ENCODE results near the gene RELL2. TPM values are rescaled to one million over a fixed set of nuclear protein-coding genes. Genes with fewer than 3 reads are reported as not detected.

RELL2 gene
- total RNA-seq, 2 donors from 2014 or later: 0.41 to 1.3 TPM

DNA sequence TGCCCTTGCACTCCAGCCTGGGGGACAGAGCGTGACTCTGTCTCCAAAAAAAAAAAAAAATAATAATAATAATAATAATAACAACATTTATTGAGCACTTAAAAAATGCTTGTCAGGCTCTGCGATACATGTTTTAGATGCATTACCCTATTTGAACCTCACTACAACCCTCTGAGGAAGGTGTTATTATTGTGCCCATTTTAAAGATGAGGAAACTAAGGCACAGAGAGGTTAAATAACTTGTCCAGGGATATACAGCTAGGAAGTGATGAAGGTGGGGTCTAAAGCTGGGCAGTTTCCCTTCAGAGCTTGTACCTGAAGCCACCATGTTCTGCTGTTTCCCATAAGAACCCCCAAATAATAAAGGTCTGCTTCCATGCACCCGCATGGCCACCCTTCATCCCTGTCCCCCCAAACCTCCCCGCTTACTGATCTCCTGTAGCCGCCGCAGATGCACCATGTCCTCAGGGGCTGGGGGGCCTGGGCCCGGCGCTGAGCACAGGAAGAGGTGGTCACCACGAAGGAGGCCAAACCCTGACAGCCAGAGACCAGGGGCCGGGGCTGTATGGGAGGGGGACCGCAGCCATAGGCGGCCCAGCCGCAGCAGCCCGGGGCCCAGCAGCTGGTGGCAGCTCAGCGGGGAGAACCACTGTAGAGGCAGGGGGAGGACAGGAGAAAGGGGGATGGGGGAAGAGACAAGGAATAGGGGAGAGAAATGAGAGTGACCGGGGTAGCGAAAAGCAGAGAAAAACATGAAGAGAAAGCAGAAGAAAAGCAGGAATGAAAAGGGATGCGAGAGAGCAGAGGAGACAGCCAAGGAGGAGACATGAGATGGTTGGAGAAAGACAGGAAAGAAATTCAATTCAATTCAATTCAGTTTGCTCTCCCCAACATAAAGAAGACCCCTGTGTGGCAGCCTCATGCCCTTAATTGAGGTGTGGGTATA, 29.5 kb downstream of the RELL2 start:
- no peak overlapping the region for H3K27ac ChIP-seq
- H3K4me1 ChIP-seq: peaks cover 0 to 5% of the 10 kb centered on the region in 2 donors
- DNase-seq (ENCODE audit: low spot score): no peak
- no peaks in the 10 kb centered on the region for H3K27me3 ChIP-seq
- no peak overlapping the region for H3K4me3 ChIP-seq
- TF ChIP-seq, protein P1, sequence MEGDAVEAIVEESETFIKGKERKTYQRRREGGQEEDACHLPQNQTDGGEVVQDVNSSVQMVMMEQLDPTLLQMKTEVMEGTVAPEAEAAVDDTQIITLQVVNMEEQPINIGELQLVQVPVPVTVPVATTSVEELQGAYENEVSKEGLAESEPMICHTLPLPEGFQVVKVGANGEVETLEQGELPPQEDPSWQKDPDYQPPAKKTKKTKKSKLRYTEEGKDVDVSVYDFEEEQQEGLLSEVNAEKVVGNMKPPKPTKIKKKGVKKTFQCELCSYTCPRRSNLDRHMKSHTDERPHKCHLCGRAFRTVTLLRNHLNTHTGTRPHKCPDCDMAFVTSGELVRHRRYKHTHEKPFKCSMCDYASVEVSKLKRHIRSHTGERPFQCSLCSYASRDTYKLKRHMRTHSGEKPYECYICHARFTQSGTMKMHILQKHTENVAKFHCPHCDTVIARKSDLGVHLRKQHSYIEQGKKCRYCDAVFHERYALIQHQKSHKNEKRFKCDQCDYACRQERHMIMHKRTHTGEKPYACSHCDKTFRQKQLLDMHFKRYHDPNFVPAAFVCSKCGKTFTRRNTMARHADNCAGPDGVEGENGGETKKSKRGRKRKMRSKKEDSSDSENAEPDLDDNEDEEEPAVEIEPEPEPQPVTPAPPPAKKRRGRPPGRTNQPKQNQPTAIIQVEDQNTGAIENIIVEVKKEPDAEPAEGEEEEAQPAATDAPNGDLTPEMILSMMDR (IDR thresholded peaks at IDR 0.05): no peak
- peaks cover 5% of the 10 kb centered on the region for H3K36me3 ChIP-seq
- H3K9me3 ChIP-seq: no peaks in the 10 kb centered on the region

DNA sequence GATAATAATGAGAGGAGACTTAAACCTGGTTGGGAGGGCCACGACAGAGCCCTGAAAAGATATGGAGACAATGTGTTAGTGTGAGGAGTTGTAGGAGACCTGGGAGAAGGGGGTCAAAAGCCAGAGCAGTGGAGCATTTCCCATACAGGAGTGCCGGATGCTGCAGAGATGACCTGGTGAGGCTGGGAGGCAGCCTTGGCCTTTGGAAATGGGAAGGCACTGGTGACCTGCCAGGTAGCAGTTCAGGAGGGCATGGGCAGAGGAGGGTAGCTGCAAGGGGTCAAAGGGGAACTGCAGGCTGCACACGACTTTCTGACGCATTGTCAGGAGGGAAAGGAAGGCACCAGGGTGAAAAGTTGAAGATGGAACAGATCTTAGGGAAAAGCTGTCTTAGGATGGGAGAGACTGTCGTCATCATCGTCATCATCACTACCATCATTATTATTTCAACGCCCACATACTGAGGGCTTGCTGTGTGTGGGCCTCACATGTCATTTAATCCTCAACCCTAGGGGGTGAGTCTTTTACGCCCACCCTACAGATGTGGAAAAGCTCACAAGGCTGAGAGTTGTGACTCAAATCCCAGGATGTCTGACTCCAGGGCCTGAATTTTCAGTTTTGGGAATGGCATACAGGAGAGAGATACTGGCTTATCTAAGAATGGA, 31.9 kb downstream of the RELL2 start:
- no peak overlapping the region for H3K4me3 ChIP-seq
- DNase-seq (ENCODE audit: low spot score): no peak
- peaks cover 0 to 5% of the 10 kb centered on the region in 2 donors for H3K4me1 ChIP-seq
- H3K27me3 ChIP-seq: no peaks in the 10 kb centered on the region
- TF ChIP-seq, protein P1 (IDR thresholded peaks at IDR 0.05): no peak
- H3K27ac ChIP-seq: no peak overlapping the region
- peaks cover 5% of the 10 kb centered on the region for H3K36me3 ChIP-seq
- H3K9me3 ChIP-seq: no peaks in the 10 kb centered on the region

DNA sequence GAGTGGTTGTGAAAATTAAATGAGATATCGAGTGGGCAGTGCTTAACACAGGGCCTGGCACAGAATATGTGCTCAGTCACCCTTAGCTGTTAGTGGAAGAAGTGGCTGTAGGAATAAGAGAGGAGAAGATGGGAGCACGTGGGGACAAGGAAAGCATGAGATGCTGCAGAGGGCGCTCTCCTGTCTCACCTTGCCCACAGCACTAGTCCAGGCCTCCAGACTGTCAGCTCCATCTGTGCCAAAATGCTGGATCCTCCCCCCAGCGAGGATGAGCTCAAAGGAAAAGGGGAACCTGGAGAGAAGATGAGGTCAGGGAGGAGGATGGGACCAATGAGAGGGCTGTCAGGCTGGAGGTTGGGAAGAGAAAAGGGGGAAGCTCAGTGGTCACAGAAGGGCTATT, 32.7 kb downstream of the RELL2 start:
- no peak overlapping the region for H3K27ac ChIP-seq
- no peak for DNase-seq (ENCODE audit: low spot score)
- H3K9me3 ChIP-seq: no peaks in the 10 kb centered on the region
- peaks cover 5% of the 10 kb centered on the region for H3K36me3 ChIP-seq
- peaks cover 0 to 5% of the 10 kb centered on the region in 2 donors for H3K4me1 ChIP-seq
- TF ChIP-seq, protein P1 (IDR thresholded peaks at IDR 0.05): no peak
- H3K4me3 ChIP-seq: no peak overlapping the region
- no peaks in the 10 kb centered on the region for H3K27me3 ChIP-seq

DNA sequence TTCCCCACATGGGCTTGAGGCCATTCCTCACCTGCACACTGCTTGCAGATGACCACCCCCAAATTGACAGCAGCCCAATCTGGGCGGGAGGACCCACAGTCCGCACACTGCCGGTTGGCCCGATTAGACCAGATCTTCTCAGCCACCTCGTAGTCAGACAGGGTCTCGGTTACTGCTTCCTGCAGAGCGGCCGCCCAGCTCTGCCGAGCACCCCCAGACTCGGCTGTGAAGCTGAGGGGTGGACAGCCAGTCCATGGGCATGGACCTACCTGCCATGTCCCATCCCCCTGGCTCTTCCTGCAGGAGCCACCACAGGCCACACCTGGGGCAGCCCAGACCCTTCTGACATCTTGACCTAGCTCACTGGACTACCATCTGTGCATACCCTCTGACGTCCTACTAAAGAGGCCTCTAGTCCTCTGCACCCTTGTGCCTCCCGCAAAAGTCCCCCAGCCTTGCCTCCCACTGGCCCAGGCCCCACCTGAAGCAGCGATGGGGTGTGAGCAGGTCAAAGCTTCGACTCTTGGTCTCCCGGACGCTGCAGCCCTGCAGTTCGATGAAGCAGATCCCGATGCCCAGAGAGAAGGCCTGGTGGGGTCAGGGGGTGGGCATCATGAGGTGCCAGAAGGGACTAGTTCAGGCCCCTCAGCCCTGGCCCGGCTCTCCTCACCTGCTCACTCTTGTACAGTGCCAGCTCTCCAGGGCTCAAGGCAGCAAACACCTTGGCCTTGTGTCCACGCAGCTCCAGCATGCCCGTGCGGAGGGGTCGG, 35.5 kb downstream of the RELL2 start:
- no peaks in the 10 kb centered on the region for H3K4me1 ChIP-seq
- no peaks in the 10 kb centered on the region for H3K27me3 ChIP-seq
- H3K4me3 ChIP-seq: no peak overlapping the region
- no peak for DNase-seq (ENCODE audit: low spot score)
- H3K36me3 ChIP-seq: peaks cover 5% of the 10 kb centered on the region
- no peaks in the 10 kb centered on the region for H3K9me3 ChIP-seq
- TF ChIP-seq, protein P1 (IDR thresholded peaks at IDR 0.05): no peak
- no peak overlapping the region for H3K27ac ChIP-seq

DNA sequence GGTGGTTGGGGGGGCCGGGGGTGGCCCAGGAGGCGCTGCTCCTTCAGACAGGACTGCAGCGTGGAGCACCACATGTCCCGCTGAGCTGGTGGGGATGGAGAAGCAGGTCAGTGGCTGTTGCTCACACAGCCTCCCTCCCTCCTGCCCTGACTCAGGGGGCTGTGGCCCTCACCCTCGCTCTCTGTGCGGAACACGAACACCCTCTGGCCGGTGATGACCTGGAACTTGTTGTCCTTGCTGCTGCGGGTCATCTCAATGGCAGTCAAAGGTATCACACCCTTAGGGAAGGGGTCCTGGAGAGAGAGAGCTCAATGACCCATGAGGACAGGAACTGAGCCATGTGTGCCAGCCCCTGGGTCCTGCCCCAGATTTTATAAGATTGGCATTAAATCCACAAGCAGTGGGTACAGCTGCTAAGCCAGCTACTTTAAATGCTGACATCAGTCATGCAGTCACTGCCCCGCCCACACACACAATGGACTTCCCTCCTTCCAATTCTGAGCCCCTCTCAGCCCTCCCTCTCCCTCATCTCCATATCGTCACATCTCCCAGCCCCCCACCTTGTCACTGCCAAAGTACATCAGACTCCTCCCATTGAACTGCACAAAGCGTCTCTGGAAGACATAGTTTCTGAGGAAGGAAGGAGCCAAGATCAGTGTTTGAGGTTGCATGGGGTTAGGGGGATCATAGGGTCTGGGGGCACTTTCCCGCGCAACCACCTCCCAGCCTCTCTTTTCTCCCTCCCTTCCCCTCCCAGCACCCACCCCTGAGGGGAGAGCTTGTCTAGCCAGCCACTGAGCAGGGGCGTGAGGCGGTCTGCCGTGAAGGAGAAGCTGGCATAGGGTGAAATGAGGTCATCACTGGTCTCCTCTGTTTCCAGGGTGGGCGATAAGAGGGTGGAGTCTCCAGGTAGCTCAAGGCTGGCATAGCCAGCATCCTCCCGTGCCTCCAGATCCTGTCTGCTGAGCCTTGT, 36.3 kb downstream of the RELL2 start:
- Histone ChIP-seq H3K36me3 (peaks cover 5% of the 10 kb centered on the region), H3K27me3 (no peaks in the 10 kb centered on the region), H3K27ac (no peak overlapping the region), H3K4me3 (no peak overlapping the region), H3K4me1 (no peaks in the 10 kb centered on the region), H3K9me3 (no peaks in the 10 kb centered on the region)
- TF ChIP-seq, protein P1 (IDR thresholded peaks at IDR 0.05): no peak
- DNase-seq (ENCODE audit: low spot score): no peak
